H1 (cell line): ENCODE measurements around the gene TOM1. TPM values are rescaled to one million over a fixed set of nuclear protein-coding genes. Genes with fewer than 3 reads are reported as not detected.
A peak's percentile ranks its signal among the peaks of the same experiment; 100 is the strongest.

Experiments used
- CTCF ChIA-PET: fragments of 300-600 bp; sonication (Branson Sonifier 250); formaldehyde crosslinking; loops from one replicate; lab custom pipeline; 2021; ENCODE audit not compliant: partially characterized antibody; lab: Charles Lee
- POLR2A ChIA-PET: fragments of 300-600 bp; sonication (Branson Sonifier 250); formaldehyde crosslinking; loops from one replicate; lab custom pipeline; 2021; ENCODE audit warnings: inconsistent platforms; ENCODE audit not compliant: partially characterized antibody; lab: Charles Lee
- DNase-seq, 2 experiments: peaks; one replicate each; pipeline versions ENCODE4 v3.0.0 to v3.0.0-alpha.2; 2010 to 2022; ENCODE audit warnings: low spot score in 2 of 2, low read depth in 1 of 2, mixed read lengths in 1 of 2
- FAIRE-seq: peaks from 2 replicates; lab custom pipeline; 2011; peaks lifted over from hg19 to GRCh38; lab: Jason Lieb, UNC
- H2AFZ ChIP-seq: 2 replicates; pipeline ENCODE4 v1.8.1; 2012; ENCODE audit warnings: low read length, inconsistent platforms
- H2AK5ac ChIP-seq: 2 replicates; pipeline ENCODE4 v1.6.1; 2013; ENCODE audit warnings: low read depth, low read length
- H2BK120ac ChIP-seq: replicated peaks from 2 replicates; pipeline ENCODE3; 2013; ENCODE audit warnings: low read depth, low read length, inconsistent platforms
- H2BK12ac ChIP-seq: 2 replicates; pipeline ENCODE4 v1.6.1; 2013; ENCODE audit warnings: low read depth, low read length
- H2BK15ac ChIP-seq: 2 replicates; pipeline ENCODE4 v1.6.1; 2013; ENCODE audit warnings: low read length
- H2BK20ac ChIP-seq: 2 replicates; pipeline ENCODE4 v1.6.1; 2013; ENCODE audit warnings: low read length
- H2BK5ac ChIP-seq: 2 replicates; pipeline ENCODE4 v1.6.1; 2013; ENCODE audit warnings: low read depth, low read length
- H3K14ac ChIP-seq: 2 replicates; pipeline ENCODE4 v1.6.1; 2013; ENCODE audit warnings: inconsistent platforms; ENCODE audit not compliant: insufficient read length
- H3K18ac ChIP-seq: 2 replicates; pipeline ENCODE4 v1.6.1; 2013; ENCODE audit warnings: low read length; ENCODE audit errors: extremely low read depth
- H3K23ac ChIP-seq: 2 replicates; pipeline ENCODE4 v1.6.1; 2013; ENCODE audit warnings: inconsistent platforms; ENCODE audit not compliant: insufficient read length
- H3K23me2 ChIP-seq: 2 replicates; pipeline ENCODE4 v1.6.1; 2013; ENCODE audit warnings: low read depth, low read length
- H3K27ac ChIP-seq: 2 replicates; pipeline ENCODE4 v1.6.1; 2011; ENCODE audit warnings: low read depth, low read length, inconsistent platforms
- H3K27me3 ChIP-seq, 4 experiments: replicated peaks in 1 of 4; 1 replicate in 1 of 4; 2 replicates in 3 of 4; pipeline versions ENCODE4 v1.6.1 to v1.8.1; 2011 to 2013; ENCODE audit warnings: low read length in 3 of 4, mild to moderate bottlenecking in 3 of 4, inconsistent platforms in 2 of 4, mixed read lengths in 2 of 4, moderate library complexity in 1 of 4; ENCODE audit not compliant: control insufficient read depth in 3 of 4, insufficient read depth in 3 of 4; ENCODE audit errors: extremely low read depth in 1 of 4
- H3K36me3 ChIP-seq, 4 experiments: 2 replicates each; pipeline versions ENCODE4 v1.6.1 to v1.8.1; 2011 to 2013; ENCODE audit warnings: mild to moderate bottlenecking in 4 of 4, low read length in 3 of 4, moderate library complexity in 2 of 4, control low read depth in 1 of 4, inconsistent platforms in 1 of 4; ENCODE audit not compliant: insufficient read depth in 4 of 4, control insufficient read depth in 2 of 4
- H3K4ac ChIP-seq: replicated peaks from 2 replicates; pipeline ENCODE3; 2013; ENCODE audit warnings: low read length, low read depth, mixed read lengths, inconsistent platforms; ENCODE audit not compliant: insufficient read length
- H3K4me1 ChIP-seq, 4 experiments: replicated peaks in 1 of 4; 1 replicate in 1 of 4; 2 replicates in 3 of 4; pipeline versions ENCODE4 v1.6.1 to v1.8.1; 2011 to 2013; ENCODE audit warnings: low read length in 3 of 4, inconsistent platforms in 2 of 4, mixed read lengths in 1 of 4; ENCODE audit not compliant: insufficient read depth in 4 of 4, control insufficient read depth in 3 of 4
- H3K4me2 ChIP-seq, 2 experiments: 2 replicates each; pipeline versions ENCODE4 v1.6.1 to v1.8.1; 2011 to 2013; ENCODE audit warnings: low read depth in 2 of 2, low read length in 2 of 2, control low read depth in 1 of 2, inconsistent platforms in 1 of 2, mild to moderate bottlenecking in 1 of 2; ENCODE audit not compliant: insufficient read depth in 1 of 2
- H3K4me3 ChIP-seq, 4 experiments: fragments of 200-600, 300-600 bp in 1 of 4; sonication (generic), shearing (Covaris generic), sonication (Bioruptor Twin) in 1 of 4; 2 replicates each; pipeline versions ENCODE4 v1.5.1 to v1.8.1; 2011 to 2016; ENCODE audit warnings: low read length in 4 of 4, low read depth in 3 of 4, control low read depth in 2 of 4, inconsistent platforms in 2 of 4, mild to moderate bottlenecking in 2 of 4, mixed read lengths in 1 of 4, moderate library complexity in 1 of 4; ENCODE audit not compliant: insufficient read depth in 2 of 4; ENCODE audit errors: extremely low read depth in 1 of 4
- H3K56ac ChIP-seq: replicated peaks from 2 replicates; pipeline ENCODE3; 2013; ENCODE audit warnings: low read depth, mild to moderate bottlenecking, mixed read lengths, low read length, inconsistent platforms; ENCODE audit not compliant: insufficient read length
- H3K79me1 ChIP-seq: 2 replicates; pipeline ENCODE4 v1.6.1; 2013; ENCODE audit warnings: low read depth, low read length, control low read depth
- H3K79me2 ChIP-seq, 2 experiments: 2 replicates each; pipeline versions ENCODE4 v1.6.1 to v1.8.1; 2012 to 2013; ENCODE audit warnings: low read length in 2 of 2, mild to moderate bottlenecking in 2 of 2, inconsistent platforms in 1 of 2; ENCODE audit not compliant: insufficient read depth in 2 of 2, control insufficient read depth in 1 of 2
- H3K9ac ChIP-seq, 4 experiments: replicated peaks in 1 of 4; 1 replicate in 1 of 4; 2 replicates in 3 of 4; pipeline versions ENCODE4 v1.6.1 to v1.8.1; 2011 to 2013; ENCODE audit warnings: low read depth in 3 of 4, low read length in 3 of 4, control low read depth in 2 of 4, mild to moderate bottlenecking in 2 of 4, moderate library complexity in 2 of 4, inconsistent platforms in 1 of 4; ENCODE audit errors: extremely low read depth in 1 of 4
- H3K9me3 ChIP-seq, 2 experiments: 2 replicates each; pipeline versions ENCODE4 v1.6.1 to v1.8.1; 2012 to 2013; ENCODE audit warnings: mild to moderate bottlenecking in 2 of 2, moderate library complexity in 2 of 2, control low read depth in 1 of 2, inconsistent platforms in 1 of 2, low read depth in 1 of 2, low read length in 1 of 2, mixed read lengths in 1 of 2; ENCODE audit not compliant: insufficient read depth in 2 of 2
- H4K20me1 ChIP-seq, 2 experiments: replicated peaks in 1 of 2; 2 replicates each; pipeline versions ENCODE3 to v1.8.1; 2011 to 2013; ENCODE audit warnings: inconsistent platforms in 2 of 2, low read length in 2 of 2, mild to moderate bottlenecking in 1 of 2; ENCODE audit not compliant: insufficient read depth in 2 of 2, control insufficient read depth in 1 of 2
- H4K5ac ChIP-seq: 2 replicates; pipeline ENCODE4 v1.6.1; 2013; ENCODE audit warnings: low read length, low read depth, mixed read lengths, inconsistent platforms; ENCODE audit not compliant: insufficient read length
- H4K8ac ChIP-seq: 2 replicates; pipeline ENCODE4 v1.8.0; 2013; ENCODE audit warnings: mild to moderate bottlenecking, moderate library complexity, low read length, inconsistent platforms; ENCODE audit not compliant: insufficient read depth; ENCODE audit errors: extremely low read depth
- H4K91ac ChIP-seq: replicated peaks from 2 replicates; pipeline ENCODE3; 2013; ENCODE audit warnings: low read length, mixed read lengths, inconsistent platforms; ENCODE audit not compliant: insufficient read length
- CHD2 ChIP-seq: IDR thresholded peaks from 2 replicates; pipeline ENCODE4 v1.6.1; 2012; ENCODE audit warnings: low read length, improper control_type of control experiment
- POLR2A ChIP-seq, 2 experiments: IDR thresholded peaks; 1 replicate in 1 of 2; 2 replicates in 1 of 2; pipeline ENCODE4 v1.6.1; 2011; ENCODE audit warnings: low read depth in 2 of 2, low read length in 2 of 2, mild to moderate bottlenecking in 2 of 2; ENCODE audit errors: control extremely low read depth in 1 of 2
- POLR2AphosphoS5 ChIP-seq: IDR thresholded peaks from 2 replicates; pipeline ENCODE4 v1.6.1; 2011; ENCODE audit warnings: low read depth, low read length
- RBBP5 ChIP-seq: IDR thresholded peaks from 2 replicates; pipeline ENCODE4 v1.7.1; 2012; ENCODE audit warnings: low read depth, mild to moderate bottlenecking, inconsistent platforms, low read length, moderate library complexity, borderline replicate concordance
- SIN3A ChIP-seq, 2 experiments: IDR thresholded peaks in 1 of 2; conservative IDR thresholded peaks in 1 of 2; 2 replicates each; pipeline ENCODE4 v1.6.1; 2011 to 2012; ENCODE audit warnings: low read length in 2 of 2, improper control_type of control experiment in 1 of 2, low read depth in 1 of 2, mild to moderate bottlenecking in 1 of 2
- SRF ChIP-seq: IDR thresholded peaks from 2 replicates; pipeline ENCODE4 v1.6.1; 2011; ENCODE audit warnings: mild to moderate bottlenecking, low read depth, low read length, moderate library complexity
- TAF1 ChIP-seq: IDR thresholded peaks from 2 replicates; pipeline ENCODE4 v1.6.1; 2011; ENCODE audit warnings: mild to moderate bottlenecking, low read depth, low read length
- WGBS, 2 experiments: shearing (Covaris generic) in 1 of 2; methylation state at CpG; one replicate each; pipeline versions ENCODE4 v1.1.6 to v1.1.7; 2013 to 2015; ENCODE audit warnings: low lambda C conversion rate in 2 of 2, mixed read lengths in 2 of 2, inconsistent platforms in 1 of 2, low coverage in 1 of 2, missing lambda C conversion rate in 1 of 2; ENCODE audit not compliant: insufficient replicate concordance in 2 of 2, insufficient coverage in 1 of 2, insufficient read length in 1 of 2; ENCODE audit errors: extremely low coverage in 1 of 2, missing lambda C conversion rate in 1 of 2; 5-methylcytosine and 5-hydroxymethylcytosine counted together
- polyA plus RNA-seq, 7 experiments: library from polyadenylated mRNA; depleted of rRNA in 3 of 7; stranded (reverse) in 5 of 7; unstranded in 2 of 7; fragments of >200 nt in 5 of 7; fragments of 200-250 nt in 2 of 7; gene quantifications; 1 replicate in 5 of 7; 2 replicates in 1 of 7; 4 replicates in 1 of 7; pipeline versions ENCODE4 v1.2.1 to v1.2.3, GENCODE V29; 2011 to 2013; ENCODE audit warnings: missing spikeins in 2 of 7, mixed read lengths in 2 of 7
- total RNA-seq: library from RNA; stranded (reverse); fragmentation: NEBNext Ultra II Directional; extraction: Animal tissue kit (Norgen Biotek cat#: 25700); gene quantifications from 2 replicates; pipeline ENCODE4 v1.2.1, GENCODE V29; 2021

TOM1 gene
- total and polyA plus RNA-seq, 2 of the 8 experiments (the other 6 are each of a cell fraction or from before 2014, with no cell fraction given) = 25.1 to 39.2 TPM

DNA sequence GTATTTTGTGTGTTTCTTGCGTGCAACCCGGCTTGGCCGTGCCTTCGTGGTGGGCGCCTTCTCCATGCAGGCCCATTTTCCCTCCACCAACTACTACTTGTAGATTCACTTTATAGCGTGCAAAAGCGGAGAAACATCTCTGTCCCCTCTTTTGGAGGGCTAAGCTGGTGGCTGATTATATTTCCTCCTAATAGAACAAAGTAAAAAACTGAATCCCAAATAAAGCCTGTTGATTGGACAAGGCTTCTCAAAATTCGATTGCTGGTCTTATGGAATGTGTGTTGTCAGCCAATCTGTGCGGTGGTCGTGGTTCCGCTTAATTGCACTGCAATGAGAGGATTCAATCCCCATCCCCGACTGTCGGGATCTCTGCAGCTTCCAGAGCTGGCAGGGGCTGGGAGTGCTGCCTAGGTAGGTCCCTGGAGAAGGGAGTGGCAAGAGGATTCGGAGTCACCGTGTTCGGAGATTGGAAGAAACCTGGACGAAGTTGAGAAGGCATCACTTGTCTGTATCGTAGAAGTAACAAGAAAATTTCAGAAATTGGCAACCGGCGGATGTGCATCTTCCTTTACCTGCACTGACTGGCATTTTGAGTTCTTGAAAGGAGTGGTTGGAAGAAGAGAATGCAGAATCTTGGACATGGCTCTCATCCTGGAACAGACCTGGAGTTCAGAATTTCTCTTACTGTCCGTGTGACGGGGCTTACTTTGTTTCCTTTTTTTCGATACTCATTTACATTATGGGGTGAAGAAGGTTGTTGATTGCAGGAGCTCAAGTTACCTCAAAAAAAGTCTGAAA, 41.3 kb upstream of the TOM1 start:
- Histone ChIP-seq H2AK5ac (peak overlapping the region; percentile 43; the same call in 1 of the 2 replicates), H2AFZ (no peak overlapping the region), H3K23ac (no peak overlapping the region), H2BK12ac (no peak overlapping the region), H3K4ac (no peak overlapping the region), H3K36me3 (peaks cover 5 to 14% (median 13%) of the 10 kb centered on the region in 4 experiments; a peak in 5 of 8 replicates), H3K18ac (peak overlapping the region; percentile 29), H3K56ac (no peak overlapping the region), H3K9me3 (no peaks in the 10 kb centered on the region), H3K4me3 (peak overlapping the region; percentile 74 to 94 (median 81)), H3K4me2 (peak overlapping the region; percentile 76 to 98), H3K27me3 (no peaks in the 10 kb centered on the region; a peak in 1 of 7 replicates), H3K23me2 (peaks cover 8% of the 10 kb centered on the region; the same call in 1 of the 2 replicates), H3K14ac (no peak overlapping the region), H4K20me1 (peaks cover 0 to 3% of the 10 kb centered on the region in 2 experiments), H3K79me1 (peaks cover 4% of the 10 kb centered on the region; the same call in 1 of the 2 replicates), H4K5ac (peak overlapping the region; percentile 0), H4K91ac (no peak overlapping the region), H2BK5ac (peak overlapping the region; percentile 66), H4K8ac (peak overlapping the region; percentile 98; the same call in 1 of the 2 replicates), H3K27ac (peak overlapping the region; percentile 88), H2BK20ac (no peak overlapping the region), H3K9ac (peak overlapping the region; percentile 87 to 99 (median 90)), H3K4me1 (peaks cover 0 to 3% (median 0%) of the 10 kb centered on the region in 4 experiments; a peak in 2 of 7 replicates), H3K79me2 (peaks cover 0 to 46% of the 10 kb centered on the region in 2 experiments; a peak in 3 of 4 replicates), H2BK120ac (no peak overlapping the region), H2BK15ac (no peak overlapping the region)
- FAIRE-seq = peak; percentile 39
- CTCF ChIA-PET = interaction anchor here (0.9 to 1.2 kb wide), 2 partner anchors 12 to 156 kb away, joined by 3 read pairs; no protein-coding TSS in a partner anchor
- peak; percentile 49; the same call in 1 of the 2 replicates for TF ChIP-seq POLR2AphosphoS5
- no peak for TF ChIP-seq SIN3A (conservative IDR thresholded peaks at IDR 0.05 in 1 of 2, IDR thresholded peaks at IDR 0.05 in 1 of 2; ENCODE audit: low read depth in 1 of 2, low read length in 2 of 2)
- TF ChIP-seq SRF = no peak
- 0 out of 2 replicates have a peak, but pooled peaks have one; percentile 2 for TF ChIP-seq RBBP5
- TF ChIP-seq CHD2 = no peak
- peak in 1 of 2 experiments; percentile 42; a peak in 2 of 3 replicates for TF ChIP-seq POLR2A (IDR thresholded peaks at IDR 0.05; ENCODE audit: control extremely low read depth in 1 of 2, low read depth in 2 of 2, low read length in 2 of 2)
- peak; percentile 55; the same call in 1 of the 2 replicates for TF ChIP-seq TAF1
- WGBS, 2 experiments = 31% methylated on average over 23 of the region's 23 CpGs; no CpG with 5 or more reads in 1 of the 2 experiments
- DNase-seq = peak in 1 of 2 experiments; percentile 52
- POLR2A ChIA-PET = interaction anchor here (0.8 to 4.6 kb wide), 9 partner anchors 7 to 53 kb away, joined by 3 to 27 read pairs (median 5); partner anchors contain the start of gene TOM1
